ENCODE measurements around the gene CFAP46. TPM values are rescaled to one million over a fixed set of nuclear protein-coding genes. Genes with fewer than 3 reads are reported as not detected.
A peak's percentile ranks its signal among the peaks of the same experiment; 100 is the strongest.

CFAP46 gene
- total and polyA plus RNA-seq, 9 donors: 0.50 to 22.4 (median 1.6) TPM; not detected in 1

GRCh38 chr10:132981173-132981555 is 38.8 kb upstream of the CFAP46 start:
- TF ChIP-seq POLR2A (IDR thresholded peaks at IDR 0.05) (no peak), EP300 (IDR thresholded peaks at IDR 0.05) (no peak), CTCF (IDR thresholded peaks at IDR 0.05) (no peak)
- Histone ChIP-seq H3K36me3 (no peaks in the 10 kb centered on the region), H3K9me3 (no peaks in the 10 kb centered on the region), H3K4me1 (ENCODE audit: insufficient read depth) (no peaks in the 10 kb centered on the region), H3K27me3 (no peaks in the 10 kb centered on the region), H3K4me3 (no peak overlapping the region), H3K27ac (no peak overlapping the region)
- WGBS, 3 donors: 57 to 69% (median 62%) methylated on average over 17 of the region's 17 CpGs
- DNase-seq: peak in 2 of 5 donors; percentile 23 to 63
- intact Hi-C loops (cut with DNase I): no loop called here

- Histone ChIP-seq H3K27me3 (no peaks in the 10 kb centered on the region), H3K4me3 (no peak overlapping the region), H3K27ac (no peak overlapping the region), H3K4me1 (ENCODE audit: insufficient read depth) (no peaks in the 10 kb centered on the region), H3K9me3 (no peaks in the 10 kb centered on the region), H3K36me3 (no peaks in the 10 kb centered on the region)
- intact Hi-C loops (cut with DNase I): no loop called here
- no peak for DNase-seq
- no peak for TF ChIP-seq POLR2A (IDR thresholded peaks at IDR 0.05)
- TF ChIP-seq CTCF (IDR thresholded peaks at IDR 0.05): no peak
- TF ChIP-seq EP300 (IDR thresholded peaks at IDR 0.05): no peak
- 77 to 89% (median 80%) methylated on average over 36 to 41 of the region's 41 CpGs for WGBS, 3 donors
Observed at GRCh38 chr10:132980426-132981172, 38.2 kb upstream of the CFAP46 start.

DNA sequence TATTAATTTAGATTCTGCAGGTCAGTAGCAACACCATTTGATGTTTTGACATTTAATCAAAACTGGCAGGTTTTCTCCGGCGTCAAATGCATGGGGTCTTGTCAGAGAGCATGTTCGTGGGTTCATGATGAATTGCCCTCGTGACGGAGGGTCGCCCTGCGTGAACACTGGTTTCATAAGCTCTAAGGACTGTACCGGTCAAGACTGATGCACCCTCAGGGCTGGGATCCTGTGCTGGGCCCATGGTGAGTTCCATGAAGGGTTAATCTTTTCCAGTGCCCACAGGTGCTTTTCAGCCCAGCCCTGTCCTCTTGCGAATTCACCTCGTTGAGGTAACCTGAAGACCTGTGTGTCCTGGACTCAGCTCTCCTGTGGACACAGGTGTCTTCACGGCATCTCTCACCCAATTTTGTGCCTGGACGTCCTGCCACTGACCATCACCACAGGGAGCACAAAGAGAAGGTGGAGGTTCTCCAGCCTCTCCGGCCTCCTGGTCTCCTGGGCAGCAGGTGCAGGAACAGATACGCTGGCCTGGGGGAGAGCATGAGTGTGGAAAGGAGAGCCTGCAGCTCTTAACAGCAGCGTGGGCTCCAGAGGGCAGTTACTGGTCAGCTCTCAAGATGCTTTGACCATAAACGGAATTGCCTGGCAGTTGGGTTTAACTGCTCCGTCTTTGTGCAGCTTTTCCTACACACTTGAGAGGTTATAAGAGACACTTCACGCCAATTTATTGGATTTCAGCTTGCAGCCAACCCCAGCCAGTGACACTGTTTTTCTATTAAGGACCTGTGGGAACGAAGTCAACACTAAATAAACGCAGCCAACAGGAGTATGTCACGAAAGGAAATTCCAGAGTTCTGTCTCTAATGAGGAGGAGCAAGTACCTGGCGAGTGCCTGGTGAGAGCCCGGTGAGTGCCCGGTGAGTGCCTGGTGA is 37.4 kb upstream of the CFAP46 start:
- Histone ChIP-seq H3K4me3 (no peak overlapping the region), H3K36me3 (no peaks in the 10 kb centered on the region), H3K27ac (no peak overlapping the region), H3K27me3 (no peaks in the 10 kb centered on the region), H3K9me3 (no peaks in the 10 kb centered on the region), H3K4me1 (ENCODE audit: insufficient read depth) (no peaks in the 10 kb centered on the region)
- 64 to 67% (median 65%) methylated on average over 24 of the region's 24 CpGs for WGBS, 3 donors
- DNase-seq: no peak
- intact Hi-C loops (cut with DNase I): no loop called here
- TF ChIP-seq POLR2A (IDR thresholded peaks at IDR 0.05) (no peak), EP300 (IDR thresholded peaks at IDR 0.05) (no peak), CTCF (IDR thresholded peaks at IDR 0.05) (no peak)

GRCh38 chr10:132978542-132978941 is 36.2 kb upstream of the CFAP46 start:
- Histone ChIP-seq H3K4me1 (ENCODE audit: insufficient read depth) (no peaks in the 10 kb centered on the region), H3K4me3 (no peak overlapping the region), H3K36me3 (no peaks in the 10 kb centered on the region), H3K27me3 (no peaks in the 10 kb centered on the region), H3K9me3 (no peaks in the 10 kb centered on the region), H3K27ac (no peak overlapping the region)
- no peak for TF ChIP-seq CTCF (IDR thresholded peaks at IDR 0.05)
- no peak for TF ChIP-seq EP300 (IDR thresholded peaks at IDR 0.05)
- no peak for TF ChIP-seq POLR2A (IDR thresholded peaks at IDR 0.05)
- intact Hi-C loops (cut with DNase I): no loop called here
- WGBS, 3 donors: 79 to 88% (median 88%) methylated on average over 9 of the region's 9 CpGs
- no peak for DNase-seq

Measured in ovary (tissue), 9 donors.